Cardiac muscle cell (in vitro differentiated cells and primary cell): ENCODE measurements around the gene GRIP1. TPM values are rescaled to one million over a fixed set of nuclear protein-coding genes. Genes with fewer than 3 reads are reported as not detected.

ENCODE experiments used
- DNase-seq, 2 donors: peaks; one replicate each; pipeline versions ENCODE4 v3.0.0 to v3.0.0-alpha.2; 2010 to 2017; ENCODE audit warnings: low read depth in 1 of 2, low spot score in 1 of 2
- H3K27ac ChIP-seq: fragments of 200-600 bp; sonication (generic); 2 replicates; pipeline ENCODE4 v1.5.1; 2016
- H3K27me3 ChIP-seq: fragments of 200-600 bp; sonication (generic); 2 replicates; pipeline ENCODE4 v1.6.0; 2016; ENCODE audit warnings: control low read depth
- H3K36me3 ChIP-seq: fragments of 200-600 bp; sonication (generic); 2 replicates; pipeline ENCODE4 v1.5.1; 2016; ENCODE audit warnings: control low read depth
- H3K4me1 ChIP-seq: fragments of 200-600 bp; sonication (generic); 2 replicates; pipeline ENCODE4 v1.8.1; 2017; ENCODE audit warnings: low read depth, mild to moderate bottlenecking, mixed run types
- H3K4me3 ChIP-seq: fragments of 200-600 bp; sonication (generic); 2 replicates; pipeline ENCODE4 v1.5.1; 2016; ENCODE audit warnings: mild to moderate bottlenecking
- H3K9me3 ChIP-seq: fragments of 200-600 bp; sonication (generic); 2 replicates; pipeline ENCODE4 v1.5.1; 2017; ENCODE audit warnings: low read depth, mild to moderate bottlenecking, control low read depth
- polyA plus RNA-seq: library from polyadenylated mRNA; unstranded; fragments of >200 nt; fragmentation: Nextera tagmentation; extraction: Ambion mirVana; gene quantifications from 2 replicates; pipeline ENCODE4 v1.2.1, GENCODE V29; 2016
- total RNA-seq: library from RNA; depleted of rRNA; stranded (reverse); fragments of >200 nt; gene quantifications from 2 replicates; pipeline ENCODE4 v1.2.3, GENCODE V29; 2016
- TF ChIP-seq, protein P1 (sequence below): IDR thresholded peaks from 2 replicates; pipeline ENCODE4 v1.5.1; 2012; ENCODE audit warnings: low read depth, mild to moderate bottlenecking, low read length

Gene GRIP1, protein sequence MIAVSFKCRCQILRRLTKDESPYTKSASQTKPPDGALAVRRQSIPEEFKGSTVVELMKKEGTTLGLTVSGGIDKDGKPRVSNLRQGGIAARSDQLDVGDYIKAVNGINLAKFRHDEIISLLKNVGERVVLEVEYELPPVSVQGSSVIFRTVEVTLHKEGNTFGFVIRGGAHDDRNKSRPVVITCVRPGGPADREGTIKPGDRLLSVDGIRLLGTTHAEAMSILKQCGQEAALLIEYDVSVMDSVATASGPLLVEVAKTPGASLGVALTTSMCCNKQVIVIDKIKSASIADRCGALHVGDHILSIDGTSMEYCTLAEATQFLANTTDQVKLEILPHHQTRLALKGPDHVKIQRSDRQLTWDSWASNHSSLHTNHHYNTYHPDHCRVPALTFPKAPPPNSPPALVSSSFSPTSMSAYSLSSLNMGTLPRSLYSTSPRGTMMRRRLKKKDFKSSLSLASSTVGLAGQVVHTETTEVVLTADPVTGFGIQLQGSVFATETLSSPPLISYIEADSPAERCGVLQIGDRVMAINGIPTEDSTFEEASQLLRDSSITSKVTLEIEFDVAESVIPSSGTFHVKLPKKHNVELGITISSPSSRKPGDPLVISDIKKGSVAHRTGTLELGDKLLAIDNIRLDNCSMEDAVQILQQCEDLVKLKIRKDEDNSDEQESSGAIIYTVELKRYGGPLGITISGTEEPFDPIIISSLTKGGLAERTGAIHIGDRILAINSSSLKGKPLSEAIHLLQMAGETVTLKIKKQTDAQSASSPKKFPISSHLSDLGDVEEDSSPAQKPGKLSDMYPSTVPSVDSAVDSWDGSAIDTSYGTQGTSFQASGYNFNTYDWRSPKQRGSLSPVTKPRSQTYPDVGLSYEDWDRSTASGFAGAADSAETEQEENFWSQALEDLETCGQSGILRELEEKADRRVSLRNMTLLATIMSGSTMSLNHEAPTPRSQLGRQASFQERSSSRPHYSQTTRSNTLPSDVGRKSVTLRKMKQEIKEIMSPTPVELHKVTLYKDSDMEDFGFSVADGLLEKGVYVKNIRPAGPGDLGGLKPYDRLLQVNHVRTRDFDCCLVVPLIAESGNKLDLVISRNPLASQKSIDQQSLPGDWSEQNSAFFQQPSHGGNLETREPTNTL
- total RNA-seq: 5.2 and 7.4 TPM in 2 replicates
- 2.6 and 10.2 TPM in 2 replicates for polyA plus RNA-seq

DNA sequence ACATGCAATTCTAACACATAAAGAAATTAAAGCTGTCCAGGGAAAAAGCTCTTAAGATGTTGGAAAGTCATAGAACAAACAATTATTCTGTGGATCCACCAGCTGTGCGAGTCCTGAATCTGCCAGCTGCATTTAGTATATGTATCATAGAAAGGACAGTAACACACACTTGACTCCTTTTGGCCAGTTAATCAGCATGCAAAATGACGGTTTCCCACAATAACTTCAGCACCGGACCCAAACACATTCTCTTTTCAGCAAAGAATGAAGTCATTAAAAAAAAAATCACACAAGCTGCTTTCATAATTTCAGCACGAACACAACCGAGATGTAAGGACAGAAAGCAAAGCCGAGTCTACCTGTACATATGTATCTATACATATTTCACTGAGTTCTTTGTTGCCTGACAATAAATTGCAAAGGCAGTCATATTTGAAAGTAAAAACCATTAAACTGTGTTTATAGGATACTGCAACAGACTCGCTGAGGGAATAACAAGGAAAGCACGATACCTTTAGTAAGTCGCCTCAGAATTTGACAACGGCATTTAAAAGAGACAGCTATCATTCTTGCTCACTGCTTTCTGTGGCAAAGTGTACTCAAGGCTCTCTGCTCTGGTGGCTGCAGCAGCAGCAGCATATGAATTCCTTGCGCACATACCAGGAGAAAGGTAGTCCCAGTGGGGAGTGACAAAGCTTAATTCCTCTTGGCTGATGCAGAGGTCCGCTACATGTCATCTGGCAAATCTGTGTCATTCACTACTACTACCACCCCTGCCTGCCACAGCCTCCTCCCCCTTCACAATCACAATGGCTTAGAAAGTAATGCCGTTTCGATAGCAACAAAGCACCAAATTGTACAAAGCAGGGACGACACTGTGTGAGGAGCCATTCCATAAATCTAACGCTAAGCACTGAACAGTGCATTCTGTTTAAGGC is at the start of gene GRIP1:
Gene GRIP1, minus strand, starts transcription at position 739 of the 938 bp plus-strand sequence. Its CDS starts 172 bp downstream, at position 567.
- no peaks in the 10 kb centered on the region for H3K9me3 ChIP-seq
- no peaks in the 10 kb centered on the region for H3K36me3 ChIP-seq
- H3K27me3 ChIP-seq: no peaks in the 10 kb centered on the region
- peaks cover 4% of the 10 kb centered on the region for H3K4me1 ChIP-seq
- TF ChIP-seq, protein P1, sequence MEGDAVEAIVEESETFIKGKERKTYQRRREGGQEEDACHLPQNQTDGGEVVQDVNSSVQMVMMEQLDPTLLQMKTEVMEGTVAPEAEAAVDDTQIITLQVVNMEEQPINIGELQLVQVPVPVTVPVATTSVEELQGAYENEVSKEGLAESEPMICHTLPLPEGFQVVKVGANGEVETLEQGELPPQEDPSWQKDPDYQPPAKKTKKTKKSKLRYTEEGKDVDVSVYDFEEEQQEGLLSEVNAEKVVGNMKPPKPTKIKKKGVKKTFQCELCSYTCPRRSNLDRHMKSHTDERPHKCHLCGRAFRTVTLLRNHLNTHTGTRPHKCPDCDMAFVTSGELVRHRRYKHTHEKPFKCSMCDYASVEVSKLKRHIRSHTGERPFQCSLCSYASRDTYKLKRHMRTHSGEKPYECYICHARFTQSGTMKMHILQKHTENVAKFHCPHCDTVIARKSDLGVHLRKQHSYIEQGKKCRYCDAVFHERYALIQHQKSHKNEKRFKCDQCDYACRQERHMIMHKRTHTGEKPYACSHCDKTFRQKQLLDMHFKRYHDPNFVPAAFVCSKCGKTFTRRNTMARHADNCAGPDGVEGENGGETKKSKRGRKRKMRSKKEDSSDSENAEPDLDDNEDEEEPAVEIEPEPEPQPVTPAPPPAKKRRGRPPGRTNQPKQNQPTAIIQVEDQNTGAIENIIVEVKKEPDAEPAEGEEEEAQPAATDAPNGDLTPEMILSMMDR: no peak
- no peak within 1 kb of the TSS for H3K27ac ChIP-seq
- no peak for DNase-seq
- H3K4me3 ChIP-seq: no peak within 1 kb of the TSS

DNA sequence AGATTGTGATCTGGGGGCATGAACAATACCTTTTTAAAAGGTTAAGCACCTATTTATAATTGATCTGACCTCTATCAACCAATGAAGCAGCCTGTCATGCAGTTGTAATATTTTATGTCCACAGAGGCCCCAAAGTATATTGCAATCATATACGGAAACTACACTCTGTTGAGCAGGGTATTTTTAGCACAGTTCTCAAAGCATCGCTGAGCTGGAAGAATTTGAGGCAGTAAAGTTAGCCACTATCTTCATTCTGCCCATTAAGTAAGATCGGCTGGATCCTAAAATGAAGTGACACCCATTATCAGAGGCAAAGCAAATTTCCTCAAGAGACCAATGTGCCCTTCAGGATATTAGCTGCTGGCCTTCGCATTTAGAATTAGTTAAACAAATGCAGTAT is 47.7 kb upstream of the GRIP1 start:
- Histone ChIP-seq H3K27ac (peak overlapping the region; percentile 53), H3K4me1 (peaks cover 14% of the 10 kb centered on the region), H3K4me3 (no peak overlapping the region), H3K36me3 (no peaks in the 10 kb centered on the region), H3K9me3 (no peaks in the 10 kb centered on the region), H3K27me3 (no peaks in the 10 kb centered on the region)
- TF ChIP-seq, protein P1: no peak
- peak in 1 of 2 donors; percentile 51 for DNase-seq

DNA sequence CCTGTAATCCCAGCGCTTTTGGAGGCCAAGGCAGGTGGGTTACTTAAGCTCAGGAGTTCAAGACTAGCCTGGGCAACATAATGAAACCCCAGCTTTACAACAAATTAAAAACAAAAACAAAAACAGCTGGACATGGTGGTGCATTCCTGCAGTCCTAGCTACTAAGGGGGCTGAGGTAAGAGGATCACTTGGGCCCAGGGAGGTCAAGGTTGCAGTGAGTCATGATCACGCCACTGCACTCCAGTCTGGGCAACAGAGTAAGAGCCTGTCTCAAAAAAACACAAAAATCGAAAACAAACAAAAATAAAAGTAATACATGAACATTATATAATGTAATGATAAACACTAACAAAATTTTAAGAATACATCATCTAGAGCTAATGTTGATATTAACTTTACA is 46.2 kb upstream of the GRIP1 start:
- Histone ChIP-seq H3K27me3 (no peaks in the 10 kb centered on the region), H3K9me3 (no peaks in the 10 kb centered on the region), H3K4me1 (peaks cover 14% of the 10 kb centered on the region), H3K36me3 (no peaks in the 10 kb centered on the region), H3K27ac (no peak overlapping the region), H3K4me3 (no peak overlapping the region)
- TF ChIP-seq, protein P1: no peak
- DNase-seq: no peak

DNA sequence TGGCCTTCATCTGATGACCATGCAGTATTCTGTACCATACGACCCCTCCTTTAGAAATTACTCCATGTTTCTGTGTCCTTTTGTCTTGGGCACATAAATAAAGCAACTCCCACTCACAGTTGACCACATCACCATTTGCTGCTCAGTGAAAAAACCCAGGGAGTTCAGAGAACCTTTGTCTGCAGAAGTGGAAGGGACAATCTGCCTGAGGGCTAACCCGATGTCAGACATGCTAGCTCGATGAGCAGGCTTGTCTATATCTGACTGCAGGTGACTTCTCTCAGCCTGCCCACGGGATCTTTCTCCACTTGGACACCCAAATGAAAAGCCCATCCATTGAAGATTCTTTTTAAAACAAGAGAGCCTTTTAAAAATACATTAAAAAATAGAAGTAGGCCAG is 45.7 kb upstream of the GRIP1 start:
- Histone ChIP-seq H3K9me3 (no peaks in the 10 kb centered on the region), H3K27ac (no peak overlapping the region), H3K36me3 (no peaks in the 10 kb centered on the region), H3K4me3 (no peak overlapping the region), H3K4me1 (peaks cover 14% of the 10 kb centered on the region), H3K27me3 (no peaks in the 10 kb centered on the region)
- TF ChIP-seq, protein P1: no peak
- no peak for DNase-seq
